ENCODE results near the gene DNAH9.

Gene DNAH9

DNA sequence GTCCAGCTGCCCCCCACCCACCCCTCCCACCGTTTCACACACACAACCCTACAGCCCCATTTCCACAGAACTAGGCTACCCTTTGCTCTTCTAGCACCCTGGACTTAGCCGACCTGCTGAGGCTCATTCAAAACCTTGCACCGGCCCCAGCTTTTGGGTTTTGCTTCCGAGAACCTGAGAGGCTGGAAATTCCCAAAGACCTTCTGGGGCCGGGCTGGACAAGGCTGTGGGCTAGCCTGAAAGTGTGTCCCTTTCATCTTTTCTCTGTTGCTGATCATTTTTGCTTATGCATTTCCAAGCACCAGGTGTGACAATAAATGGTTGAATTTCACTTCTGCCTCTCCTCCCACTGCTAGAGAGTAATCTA is 139.0 kb downstream of the DNAH9 start:
- Histone ChIP-seq H3K4me3 (ENCODE audit: low read length) (no peak overlapping the region), H3K27me3 (ENCODE audit: control insufficient read depth, low read length) (no peaks in the 10 kb centered on the region), H3K4me1 (ENCODE audit: control insufficient read depth, low read length) (no peaks in the 10 kb centered on the region), H3K9me3 (ENCODE audit: control insufficient read depth, insufficient read depth, low read length) (no peaks in the 10 kb centered on the region), H3K27ac (ENCODE audit: low read depth, low read length) (no peak overlapping the region), H3K9me2 (replicated peaks; ENCODE audit: control insufficient read depth, low read length) (no peaks in the 10 kb centered on the region), H3K4me2 (ENCODE audit: low read length) (no peak overlapping the region), H3K79me2 (ENCODE audit: control insufficient read depth, low read length) (no peaks in the 10 kb centered on the region), H4K20me1 (ENCODE audit: control insufficient read depth, insufficient read depth, low read depth, low read length) (no peaks in the 10 kb centered on the region), H3F3A (ENCODE audit: control insufficient read depth, insufficient read depth) (no peaks in the 10 kb centered on the region), H3K36me3 (ENCODE audit: control insufficient read depth, low read length) (no peaks in the 10 kb centered on the region)
- TF ChIP-seq, protein P1, sequence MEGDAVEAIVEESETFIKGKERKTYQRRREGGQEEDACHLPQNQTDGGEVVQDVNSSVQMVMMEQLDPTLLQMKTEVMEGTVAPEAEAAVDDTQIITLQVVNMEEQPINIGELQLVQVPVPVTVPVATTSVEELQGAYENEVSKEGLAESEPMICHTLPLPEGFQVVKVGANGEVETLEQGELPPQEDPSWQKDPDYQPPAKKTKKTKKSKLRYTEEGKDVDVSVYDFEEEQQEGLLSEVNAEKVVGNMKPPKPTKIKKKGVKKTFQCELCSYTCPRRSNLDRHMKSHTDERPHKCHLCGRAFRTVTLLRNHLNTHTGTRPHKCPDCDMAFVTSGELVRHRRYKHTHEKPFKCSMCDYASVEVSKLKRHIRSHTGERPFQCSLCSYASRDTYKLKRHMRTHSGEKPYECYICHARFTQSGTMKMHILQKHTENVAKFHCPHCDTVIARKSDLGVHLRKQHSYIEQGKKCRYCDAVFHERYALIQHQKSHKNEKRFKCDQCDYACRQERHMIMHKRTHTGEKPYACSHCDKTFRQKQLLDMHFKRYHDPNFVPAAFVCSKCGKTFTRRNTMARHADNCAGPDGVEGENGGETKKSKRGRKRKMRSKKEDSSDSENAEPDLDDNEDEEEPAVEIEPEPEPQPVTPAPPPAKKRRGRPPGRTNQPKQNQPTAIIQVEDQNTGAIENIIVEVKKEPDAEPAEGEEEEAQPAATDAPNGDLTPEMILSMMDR (IDR thresholded peaks at IDR 0.05; ENCODE audit: low read depth, low read length, poor library complexity, severe bottlenecking), result no peak
- no peak for TF ChIP-seq EZH2phosphoT487 (IDR thresholded peaks at IDR 0.05; ENCODE audit: borderline replicate concordance, low read length)

GRCh38 chr17:11738151-11738550 is 139.9 kb downstream of the DNAH9 start:
- H3K9me2 ChIP-seq (replicated peaks; ENCODE audit: control insufficient read depth, low read length), result no peaks in the 10 kb centered on the region
- no peaks in the 10 kb centered on the region for H3K9me3 ChIP-seq (ENCODE audit: control insufficient read depth, insufficient read depth, low read length)
- H3F3A ChIP-seq (ENCODE audit: control insufficient read depth, insufficient read depth), result no peaks in the 10 kb centered on the region
- no peaks in the 10 kb centered on the region for H4K20me1 ChIP-seq (ENCODE audit: control insufficient read depth, insufficient read depth, low read depth, low read length)
- H3K4me3 ChIP-seq (ENCODE audit: low read length), result no peak overlapping the region
- no peaks in the 10 kb centered on the region for H3K79me2 ChIP-seq (ENCODE audit: control insufficient read depth, low read length)
- H3K4me1 ChIP-seq (ENCODE audit: control insufficient read depth, low read length), result no peaks in the 10 kb centered on the region
- no peak overlapping the region for H3K27ac ChIP-seq (ENCODE audit: low read depth, low read length)
- no peaks in the 10 kb centered on the region for H3K36me3 ChIP-seq (ENCODE audit: control insufficient read depth, low read length)
- no peak for TF ChIP-seq EZH2phosphoT487 (IDR thresholded peaks at IDR 0.05; ENCODE audit: borderline replicate concordance, low read length)
- TF ChIP-seq, protein P1 (IDR thresholded peaks at IDR 0.05; ENCODE audit: low read depth, low read length, poor library complexity, severe bottlenecking), result no peak
- no peaks in the 10 kb centered on the region for H3K27me3 ChIP-seq (ENCODE audit: control insufficient read depth, low read length)
- H3K4me2 ChIP-seq (ENCODE audit: low read length), result no peak overlapping the region

DNA sequence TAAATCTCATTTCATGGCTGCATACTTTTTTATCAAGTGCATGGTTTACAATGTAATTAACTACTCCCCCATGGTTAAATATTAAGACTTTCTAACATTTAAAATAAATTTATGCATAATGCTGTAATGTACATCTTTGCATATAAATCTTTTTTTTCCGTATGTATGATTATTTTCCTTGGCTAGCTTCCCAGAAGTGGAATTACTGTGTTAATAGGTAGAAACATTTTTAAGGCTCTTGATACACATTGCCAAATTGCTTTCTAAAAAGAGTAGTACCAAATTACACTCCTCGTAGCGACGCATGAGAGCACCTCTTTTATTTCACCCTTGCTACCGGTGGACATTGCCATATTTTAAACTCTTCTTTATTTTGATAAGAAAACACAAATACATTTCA is 141.1 kb downstream of the DNAH9 start:
- H3K4me3 ChIP-seq (ENCODE audit: low read length), result no peak overlapping the region
- H3K4me2 ChIP-seq (ENCODE audit: low read length), result no peak overlapping the region
- no peaks in the 10 kb centered on the region for H3K79me2 ChIP-seq (ENCODE audit: control insufficient read depth, low read length)
- no peaks in the 10 kb centered on the region for H3K4me1 ChIP-seq (ENCODE audit: control insufficient read depth, low read length)
- H3K9me2 ChIP-seq (replicated peaks; ENCODE audit: control insufficient read depth, low read length), result no peaks in the 10 kb centered on the region
- H3K27me3 ChIP-seq (ENCODE audit: control insufficient read depth, low read length), result no peaks in the 10 kb centered on the region
- no peaks in the 10 kb centered on the region for H4K20me1 ChIP-seq (ENCODE audit: control insufficient read depth, insufficient read depth, low read depth, low read length)
- H3K27ac ChIP-seq (ENCODE audit: low read depth, low read length), result no peak overlapping the region
- H3K9me3 ChIP-seq (ENCODE audit: control insufficient read depth, insufficient read depth, low read length), result no peaks in the 10 kb centered on the region
- TF ChIP-seq, protein P1 (IDR thresholded peaks at IDR 0.05; ENCODE audit: low read depth, low read length, poor library complexity, severe bottlenecking), result no peak
- no peak for TF ChIP-seq EZH2phosphoT487 (IDR thresholded peaks at IDR 0.05; ENCODE audit: borderline replicate concordance, low read length)
- H3F3A ChIP-seq (ENCODE audit: control insufficient read depth, insufficient read depth), result no peaks in the 10 kb centered on the region
- no peaks in the 10 kb centered on the region for H3K36me3 ChIP-seq (ENCODE audit: control insufficient read depth, low read length)

- no peak overlapping the region for H3K4me2 ChIP-seq (ENCODE audit: low read length)
- TF ChIP-seq, protein P1 (IDR thresholded peaks at IDR 0.05; ENCODE audit: low read depth, low read length, poor library complexity, severe bottlenecking), result no peak
- TF ChIP-seq EZH2phosphoT487 (IDR thresholded peaks at IDR 0.05; ENCODE audit: borderline replicate concordance, low read length), result no peak
- H3F3A ChIP-seq (ENCODE audit: control insufficient read depth, insufficient read depth), result no peaks in the 10 kb centered on the region
- H3K27me3 ChIP-seq (ENCODE audit: control insufficient read depth, low read length), result no peaks in the 10 kb centered on the region
- no peaks in the 10 kb centered on the region for H3K79me2 ChIP-seq (ENCODE audit: control insufficient read depth, low read length)
- H4K20me1 ChIP-seq (ENCODE audit: control insufficient read depth, insufficient read depth, low read depth, low read length), result no peaks in the 10 kb centered on the region
- no peak overlapping the region for H3K4me3 ChIP-seq (ENCODE audit: low read length)
- H3K9me3 ChIP-seq (ENCODE audit: control insufficient read depth, insufficient read depth, low read length), result no peaks in the 10 kb centered on the region
- H3K9me2 ChIP-seq (replicated peaks; ENCODE audit: control insufficient read depth, low read length), result no peaks in the 10 kb centered on the region
- no peaks in the 10 kb centered on the region for H3K36me3 ChIP-seq (ENCODE audit: control insufficient read depth, low read length)
- H3K4me1 ChIP-seq (ENCODE audit: control insufficient read depth, low read length), result no peaks in the 10 kb centered on the region
- H3K27ac ChIP-seq (ENCODE audit: low read depth, low read length), result no peak overlapping the region
Observed at GRCh38 chr17:11739848-11740247, 141.6 kb downstream of the DNAH9 start.

All from DOHH2 (cell line).